Right lobe of liver (tissue), 6 donors: Measurements from ENCODE around the gene AWAT2. TPM values are rescaled to one million over a fixed set of nuclear protein-coding genes. Genes with fewer than 3 reads are reported as not detected.
"Not testable (repeated sequence)": the region's sequence is repeated elsewhere in the genome, so short reads cannot be mapped to it uniquely, and the experiment has no call there.

Experiments used
- ATAC-seq, 4 donors: fragments of 200-7000 bp; cut with Tn5 transposase; one replicate each; pipeline ENCODE4 v1.9.1; 2020; ENCODE audit warnings: mild to moderate bottlenecking in 4 of 4, moderate library complexity in 4 of 4
- DNase-seq, 3 donors: peaks; one replicate each; pipeline ENCODE4 v3.0.0-alpha.2; 2020
- H3K27ac ChIP-seq, 3 donors: fragments of 200-600 bp; one replicate each; pipeline ENCODE4 v1.8.0; 2022
- H3K27me3 ChIP-seq, 2 donors: fragments of 200-600 bp; one replicate each; pipeline ENCODE4 v1.8.0; 2022
- H3K36me3 ChIP-seq, 4 donors: fragments of 200-600 bp; sonication (generic) in 1 of 4; one replicate each; pipeline versions ENCODE4 v1.5.1 to v1.8.0; 2017 to 2022; ENCODE audit warnings: control low read depth in 1 of 4
- H3K4me1 ChIP-seq, 4 donors: fragments of 200-600 bp; sonication (generic) in 1 of 4; one replicate each; pipeline versions ENCODE4 v1.5.1 to v1.8.0; 2017 to 2022; ENCODE audit warnings: control low read depth in 1 of 4
- H3K4me3 ChIP-seq, 3 donors: fragments of 200-600 bp; one replicate each; pipeline ENCODE4 v1.8.0; 2022
- H3K9me3 ChIP-seq, 4 donors: fragments of 200-600 bp; sonication (generic) in 1 of 4; one replicate each; pipeline versions ENCODE4 v1.5.1 to v1.8.0; 2017 to 2022; ENCODE audit warnings: control low read depth in 1 of 4
- POLR2A ChIP-seq: fragments of 450-650 bp; IDR thresholded peaks from one replicate; pipeline ENCODE4 v1.6.1; 2017; ENCODE audit warnings: antibody characterized with exemption, mild to moderate bottlenecking
- WGBS: methylation state at CpG from one replicate; pipeline ENCODE4 v1.1.6; 2018; ENCODE audit warnings: low coverage, low lambda C conversion rate; ENCODE audit not compliant: insufficient coverage; ENCODE audit errors: missing lambda C conversion rate; 5-methylcytosine and 5-hydroxymethylcytosine counted together
- intact Hi-C, 2 donors: fragments of 100-400 bp; cut with DNase I; formaldehyde crosslinking; loops; one replicate each; pipeline versions ENCODE4 v1.11.2 to v1.14.1; 2022
- total RNA-seq, 6 experiments: library from RNA; depleted of rRNA in 2 of 6; stranded (reverse); fragments of >200 nt in 2 of 6; fragmentation: NEBNext Ultra II Directional in 3 of 6; extraction: Animal tissue kit (Norgen Biotek cat#: 25700) in 3 of 6; gene quantifications; one replicate each; pipeline versions ENCODE4 v1.1.0 to v1.2.4, GENCODE V29; 2016 to 2023
- TF ChIP-seq, protein P1 (sequence below), 4 donors: fragments of 200-600 bp in 3 of 4; fragments of 450-650 bp in 1 of 4; IDR thresholded peaks; one replicate each; pipeline versions ENCODE4 v1.5.1 to v1.8.0; 2016 to 2022; ENCODE audit warnings: antibody characterized with exemption in 4 of 4, mild to moderate bottlenecking in 2 of 4
- donor health status: DM: no; HTN: yes; CAD: no.
- donor health status: DM: no; HTN: no; CAD: no.
- donor health status: DM: no; HTN: no; CAD: no.
- donor health status: DM: no; HTN: yes; CAD: no.
- donor health status: DM: no; HTN: yes; CAD: no.

Gene AWAT2
- total RNA-seq, 6 experiments from 2014 or later = not detected

DNA sequence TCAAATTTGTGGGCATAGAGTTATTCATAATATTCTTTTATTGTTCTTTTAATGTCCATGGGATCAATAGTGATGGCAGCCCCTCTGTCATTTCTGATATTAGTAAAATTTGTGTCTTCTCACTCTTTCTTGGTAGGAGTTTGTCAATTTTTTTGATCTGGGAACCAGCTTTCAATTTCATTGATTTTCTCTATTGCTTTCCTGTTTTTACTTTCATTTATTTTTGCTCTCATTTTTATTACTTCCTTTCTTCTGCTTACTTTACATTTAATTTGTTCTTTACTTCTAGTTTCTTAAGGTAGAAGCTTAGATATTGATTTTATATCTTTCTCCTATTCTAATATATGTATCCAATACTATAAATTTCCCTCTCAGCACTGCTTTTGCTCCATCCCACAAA is 40.7 kb downstream of the AWAT2 start:
- Histone ChIP-seq H3K4me3 (no peak overlapping the region), H3K27me3 (no peaks in the 10 kb centered on the region), H3K27ac (no peak overlapping the region), H3K36me3 (no peaks in the 10 kb centered on the region), H3K4me1 (no peaks in the 10 kb centered on the region), H3K9me3 (no peaks in the 10 kb centered on the region)
- ATAC-seq (no peak), DNase-seq (no peak)
- intact Hi-C loops = no loop called here
- TF ChIP-seq, protein P1, sequence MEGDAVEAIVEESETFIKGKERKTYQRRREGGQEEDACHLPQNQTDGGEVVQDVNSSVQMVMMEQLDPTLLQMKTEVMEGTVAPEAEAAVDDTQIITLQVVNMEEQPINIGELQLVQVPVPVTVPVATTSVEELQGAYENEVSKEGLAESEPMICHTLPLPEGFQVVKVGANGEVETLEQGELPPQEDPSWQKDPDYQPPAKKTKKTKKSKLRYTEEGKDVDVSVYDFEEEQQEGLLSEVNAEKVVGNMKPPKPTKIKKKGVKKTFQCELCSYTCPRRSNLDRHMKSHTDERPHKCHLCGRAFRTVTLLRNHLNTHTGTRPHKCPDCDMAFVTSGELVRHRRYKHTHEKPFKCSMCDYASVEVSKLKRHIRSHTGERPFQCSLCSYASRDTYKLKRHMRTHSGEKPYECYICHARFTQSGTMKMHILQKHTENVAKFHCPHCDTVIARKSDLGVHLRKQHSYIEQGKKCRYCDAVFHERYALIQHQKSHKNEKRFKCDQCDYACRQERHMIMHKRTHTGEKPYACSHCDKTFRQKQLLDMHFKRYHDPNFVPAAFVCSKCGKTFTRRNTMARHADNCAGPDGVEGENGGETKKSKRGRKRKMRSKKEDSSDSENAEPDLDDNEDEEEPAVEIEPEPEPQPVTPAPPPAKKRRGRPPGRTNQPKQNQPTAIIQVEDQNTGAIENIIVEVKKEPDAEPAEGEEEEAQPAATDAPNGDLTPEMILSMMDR (IDR thresholded peaks at IDR 0.05) = no peak
- no peak for TF ChIP-seq POLR2A

DNA sequence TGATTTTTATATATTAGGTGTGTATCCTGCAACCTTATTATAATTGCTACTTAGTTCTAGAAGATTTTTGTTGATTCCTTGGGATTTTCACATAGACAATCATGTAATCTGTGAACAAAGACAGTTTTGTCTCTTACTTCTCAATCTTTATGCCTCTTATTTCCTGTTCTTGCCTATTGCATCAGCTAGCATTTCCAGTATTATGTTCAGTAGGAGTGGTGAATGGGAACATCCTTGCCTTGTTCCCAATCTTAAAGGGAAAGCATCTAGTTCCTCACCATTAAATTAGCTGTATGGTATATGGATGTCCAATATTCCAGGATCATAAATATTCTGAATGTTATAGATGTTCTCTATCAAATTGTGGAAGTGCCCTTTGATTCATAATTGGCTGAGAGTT is 41.8 kb downstream of the AWAT2 start:
- H3K27me3 ChIP-seq = no peaks in the 10 kb centered on the region
- ATAC-seq (no peak), DNase-seq (no peak)
- H3K27ac ChIP-seq = no peak overlapping the region
- H3K4me3 ChIP-seq = no peak overlapping the region
- TF ChIP-seq, protein P1 (IDR thresholded peaks at IDR 0.05) = no peak
- no peak for TF ChIP-seq POLR2A
- H3K36me3 ChIP-seq = no peaks in the 10 kb centered on the region
- no peaks in the 10 kb centered on the region for H3K4me1 ChIP-seq
- intact Hi-C loops = no loop called here
- no peaks in the 10 kb centered on the region for H3K9me3 ChIP-seq

DNA sequence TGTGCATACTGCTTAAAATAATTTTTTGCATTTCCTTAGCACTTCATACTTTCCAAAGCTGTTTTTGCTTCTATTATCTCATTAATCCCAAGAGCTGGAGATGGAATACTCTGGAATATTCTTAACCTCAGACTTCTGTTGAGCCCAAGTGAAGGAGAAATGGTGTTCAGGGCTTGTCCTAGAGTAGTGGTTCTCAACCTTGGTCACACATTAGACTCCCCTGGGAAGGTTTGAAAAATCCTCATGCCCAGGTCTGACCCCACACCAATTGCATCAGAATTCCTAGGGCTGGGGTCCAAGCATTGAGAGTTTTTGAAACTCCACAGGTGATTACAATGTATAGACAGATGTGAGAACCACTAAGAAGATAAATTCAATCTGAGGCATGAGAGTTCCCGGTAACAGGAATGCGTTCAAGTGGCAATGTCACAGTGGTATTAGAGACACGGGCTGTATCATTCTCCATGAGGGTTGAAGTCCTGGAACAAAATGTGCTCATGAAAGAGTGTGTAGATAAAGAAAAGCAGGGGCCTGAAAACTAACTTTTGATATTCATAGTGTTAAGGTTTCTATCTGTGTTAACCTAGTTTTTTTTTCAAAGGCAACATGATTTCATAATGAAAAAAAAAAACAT is 47.9 kb downstream of the AWAT2 start:
- Histone ChIP-seq H3K36me3 (no peaks in the 10 kb centered on the region), H3K27ac (no peak overlapping the region), H3K27me3 (no peaks in the 10 kb centered on the region), H3K4me3 (no peak overlapping the region), H3K9me3 (no peaks in the 10 kb centered on the region), H3K4me1 (no peaks in the 10 kb centered on the region)
- intact Hi-C loops = no loop called here
- TF ChIP-seq POLR2A = no peak
- TF ChIP-seq, protein P1 (IDR thresholded peaks at IDR 0.05) = no peak
- ATAC-seq = no peak
- WGBS = 77% methylated on average over 3 of the region's 3 CpGs
- DNase-seq = no peak

DNA sequence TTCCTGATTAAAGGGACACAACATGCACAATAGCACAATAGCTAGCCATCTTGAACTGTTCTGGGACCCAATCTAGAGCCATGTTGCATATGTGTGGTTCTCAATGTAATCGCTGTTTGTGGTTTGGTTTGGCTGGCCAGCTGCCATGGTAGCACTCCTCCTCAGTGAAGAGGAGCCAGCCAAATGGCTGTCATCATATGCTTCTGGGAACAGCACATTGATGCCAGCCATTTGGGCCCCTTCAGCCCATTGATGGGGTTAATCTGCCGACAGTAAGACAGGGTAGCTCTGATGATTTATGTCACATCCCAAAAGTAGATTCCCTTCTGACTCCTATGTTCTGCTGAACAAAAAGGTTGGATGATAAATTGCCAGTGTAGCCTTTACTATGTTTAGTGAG is 48.5 kb downstream of the AWAT2 start:
- H3K9me3 ChIP-seq = no peaks in the 10 kb centered on the region
- H3K27me3 ChIP-seq = no peaks in the 10 kb centered on the region
- no peak overlapping the region for H3K4me3 ChIP-seq
- H3K4me1 ChIP-seq = no peaks in the 10 kb centered on the region
- no peak overlapping the region for H3K27ac ChIP-seq
- TF ChIP-seq POLR2A = no peak
- TF ChIP-seq, protein P1 (IDR thresholded peaks at IDR 0.05) = no peak
- intact Hi-C loops = no loop called here
- H3K36me3 ChIP-seq = no peaks in the 10 kb centered on the region
- ATAC-seq (no peak), DNase-seq (no peak)
- no CpG with 5 or more reads among the region's 2 CpGs for WGBS

DNA sequence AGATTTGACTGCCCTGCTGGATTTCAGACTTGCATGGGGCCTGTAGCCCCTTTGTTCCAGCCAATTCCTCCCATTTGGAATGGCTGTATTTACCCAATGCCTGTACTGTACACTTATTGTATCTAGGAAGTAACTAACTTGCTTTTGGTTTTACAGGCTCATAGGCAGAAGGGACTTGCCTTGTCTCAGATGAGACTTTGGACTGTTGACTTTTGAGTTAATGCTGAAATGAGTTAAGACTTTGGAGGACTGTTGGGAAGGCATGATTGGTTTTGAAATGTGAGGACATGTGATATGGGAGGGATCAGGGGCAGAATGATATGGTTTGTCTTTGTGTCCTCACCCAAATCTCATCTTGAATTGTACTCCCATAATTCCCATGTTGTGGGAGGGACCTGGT is 51.4 kb downstream of the AWAT2 start:
- H3K27me3 ChIP-seq, H3K4me3 ChIP-seq, intact Hi-C loops: not testable (repeated sequence)

More for the DNA sequence above, 51.4 kb downstream of the AWAT2 start:
- DNase-seq, H3K36me3 ChIP-seq, ATAC-seq, H3K9me3 ChIP-seq, H3K4me1 ChIP-seq, H3K27ac ChIP-seq: not testable (repeated sequence)
